ENCODE measurements around the gene SGIP1. TPM values are rescaled to one million over a fixed set of nuclear protein-coding genes. Genes with fewer than 3 reads are reported as not detected.

SGIP1 gene
- total and polyA plus RNA-seq, 2 of the 4 experiments (the other 2 are of a cell fraction): 27.1 to 42.7 TPM

DNA sequence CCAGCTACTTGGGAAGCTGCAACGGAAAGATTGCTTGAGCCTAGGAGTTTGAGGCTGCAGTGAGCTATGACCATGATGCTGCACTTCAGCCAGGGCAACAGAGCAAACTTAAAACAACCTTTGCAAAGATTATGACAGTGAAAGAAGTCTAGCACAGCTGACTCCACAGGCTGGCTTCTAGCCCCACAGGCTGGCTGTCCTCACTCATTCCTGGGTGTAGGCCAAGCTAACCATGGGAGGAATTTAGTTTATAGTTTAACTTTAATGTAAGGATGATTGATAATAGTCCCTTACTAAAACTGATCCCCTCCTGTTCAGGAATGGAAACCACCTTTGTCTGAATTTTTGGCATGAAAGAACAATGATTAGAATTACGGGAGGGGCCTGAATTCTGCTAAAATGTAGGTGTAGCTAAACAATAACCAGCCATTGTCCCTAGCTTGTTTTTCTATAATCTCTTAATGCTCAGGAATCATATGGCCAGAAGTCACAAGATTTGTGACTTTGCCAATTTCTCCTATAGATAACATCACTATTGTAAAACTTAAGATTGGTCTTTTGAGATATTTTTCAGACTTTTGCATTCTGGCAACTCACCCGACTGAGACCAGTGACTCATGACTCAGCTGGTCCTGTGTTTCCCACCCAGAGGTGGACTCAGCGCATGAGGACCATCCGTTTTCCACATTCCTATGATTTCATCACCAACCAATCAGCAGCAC lies 28.1 kb upstream of the SGIP1 start:
- H3K4me2 ChIP-seq (ENCODE audit: low read depth, low read length): no peak overlapping the region
- no peak overlapping the region for H4K5ac ChIP-seq (ENCODE audit: low read depth, low read length)
- H2AFZ ChIP-seq (replicated peaks; ENCODE audit: low read length, poor library complexity): peak overlapping the region; percentile 39
- no peak overlapping the region for H3K56ac ChIP-seq (ENCODE audit: extremely low read depth, insufficient read depth, low read length)
- H4K8ac ChIP-seq (ENCODE audit: low read depth in 2 of 2, low read length in 2 of 2): peak overlapping the region in 1 of 2 experiments; percentile 51; a peak in 2 of 4 replicates
- no peaks in the 10 kb centered on the region for H3K27me3 ChIP-seq (ENCODE audit: control insufficient read depth, insufficient read depth, low read length)
- H3K9me1 ChIP-seq (ENCODE audit: insufficient read depth, low read length): no peaks in the 10 kb centered on the region
- peak overlapping the region; percentile 79 for H3K4ac ChIP-seq (ENCODE audit: low read depth, low read length)
- no peaks in the 10 kb centered on the region for H3K36me3 ChIP-seq (ENCODE audit: control insufficient read depth, insufficient read depth, low read length)
- H2AK9ac ChIP-seq (replicated peaks; ENCODE audit: low read depth, low read length, poor library complexity): no peak overlapping the region
- H3K9ac ChIP-seq (ENCODE audit: low read depth, low read length): no peak overlapping the region
- H3K79me1 ChIP-seq (ENCODE audit: low read depth in 1 of 2, low read length in 2 of 2): peaks cover 0 to 3% of the 10 kb centered on the region in 2 experiments; a peak in 1 of 4 replicates
- no peak overlapping the region for H3K4me3 ChIP-seq (ENCODE audit: insufficient read depth, low read depth, low read length)
- no peak overlapping the region for H3K18ac ChIP-seq (ENCODE audit: low read depth, low read length)
- no peaks in the 10 kb centered on the region for H4K20me1 ChIP-seq (ENCODE audit: insufficient read depth, low read length)
- DNase-seq (peak; percentile 82), ATAC-seq (ENCODE audit: low read depth) (peak; percentile 73)
- peak overlapping the region; percentile 77 for H2AK5ac ChIP-seq (ENCODE audit: low read depth, low read length)
- in situ Hi-C loops (cut with MboI; ENCODE audit: low sequenced_read_pairs) (no loop called here), intact Hi-C loops (cut with micrococcal nuclease) (loop anchor here (2.0 kb wide), 2 partner anchors 173 to 547 kb away; no protein-coding TSS in a partner anchor), dilution Hi-C loops (cut with HindIII; ENCODE audit: low sequenced_read_pairs, unreplicated experiment) (no loop called here)
- H2BK5ac ChIP-seq (ENCODE audit: low read depth, low read length, poor library complexity, severe bottlenecking): peak overlapping the region; percentile 39
- no TSS peak for BruUV-seq (replicated peaks)
- H2BK15ac ChIP-seq (ENCODE audit: low read depth, low read length): peak overlapping the region; percentile 12; the same call in 1 of the 3 replicates
- peak overlapping the region; percentile 75; the same call in 1 of the 2 replicates for H4K91ac ChIP-seq (ENCODE audit: insufficient read depth, low read depth, low read length)
- WGBS, 2 experiments (ENCODE audit: extremely low coverage in 2 of 2, insufficient read length in 1 of 2): 50% methylated on average over 3 of the region's 5 CpGs; no CpG with 5 or more reads in 1 of the 2 experiments
- POLR2A ChIA-PET (ENCODE audit: unreplicated experiment): interaction anchor here (1.0 kb wide), 1 partner anchor 28 kb away, joined by 6 read pairs; the partner anchor contains the start of gene SGIP1
- no peak for TF ChIP-seq MAFK (IDR thresholded peaks at IDR 0.05; ENCODE audit: low read depth, low read length)
- no peak for TF ChIP-seq CTCF (conservative IDR thresholded peaks at IDR 0.05; ENCODE audit: low read depth, low read length)
- TF ChIP-seq RFX5 (IDR thresholded peaks at IDR 0.05; ENCODE audit: low read depth, low read length): no peak
- 0 out of 2 replicates have a peak, but pooled peaks have one; percentile 6 for TF ChIP-seq FOS (IDR thresholded peaks at IDR 0.05; ENCODE audit: low read depth, low read length)
- TF ChIP-seq RAD21 (IDR thresholded peaks at IDR 0.05; ENCODE audit: low read length): no peak
- peak; percentile 35 for TF ChIP-seq CEBPB (IDR thresholded peaks at IDR 0.05; ENCODE audit: low read depth, low read length)
- TF ChIP-seq CHD1 (IDR thresholded peaks at IDR 0.05; ENCODE audit: low read depth, low read length): no peak
- no peak for TF ChIP-seq MAZ (IDR thresholded peaks at IDR 0.05; ENCODE audit: borderline replicate concordance, low read depth, low read length)
- no peak for TF ChIP-seq POLR2A (IDR thresholded peaks at IDR 0.05; ENCODE audit: low read depth, low read length)
- peak; percentile 35; the same call in 1 of the 2 replicates for TF ChIP-seq BHLHE40 (IDR thresholded peaks at IDR 0.05; ENCODE audit: low read depth, low read length)
- no peaks in the 10 kb centered on the region for H3K9me3 ChIP-seq (ENCODE audit: control insufficient read depth, insufficient read depth, low read length)
- H3K4me1 ChIP-seq (ENCODE audit: control insufficient read depth, insufficient read depth, low read length): 0 out of 2 replicates have a peak, but pooled peaks cover 2% of the 10 kb centered on the region
- no peak overlapping the region for H3K23ac ChIP-seq (ENCODE audit: low read depth, low read length)
- peak overlapping the region; percentile 19; the same call in 1 of the 2 replicates for H3K27ac ChIP-seq (ENCODE audit: insufficient read depth, low read length)
- CTCF ChIA-PET: interaction anchor here (1.1 to 2.7 kb wide), 3 partner anchors 10 to 15 kb away, joined by 3 to 22 read pairs (median 3); no protein-coding TSS in a partner anchor
- peak overlapping the region; percentile 78 for H2BK20ac ChIP-seq (ENCODE audit: low read depth, low read length)
- H3K14ac ChIP-seq (replicated peaks; ENCODE audit: low read depth, low read length): no peak overlapping the region; the same call in none of the 2 replicates
- H2BK120ac ChIP-seq (ENCODE audit: low read depth, low read length): peak overlapping the region; percentile 48; the same call in 1 of the 2 replicates

Measured in IMR-90 (cell line).